Neural progenitor cell (in vitro differentiated cells): ENCODE measurements around the gene INPP4B.

Experiments used
- CTCF ChIP-seq: fragments of 200-600 bp; sonication (generic); IDR thresholded peaks from 2 replicates; pipeline ENCODE4 v1.5.1; 2017; ENCODE audit warnings: antibody characterized with exemption, mild to moderate bottlenecking
- EZH2 ChIP-seq: fragments of 200-600 bp; sonication (generic); IDR thresholded peaks from 2 replicates; pipeline ENCODE4 v1.6.1; 2017; ENCODE audit warnings: antibody characterized with exemption, mild to moderate bottlenecking, moderate library complexity
- EZH2phosphoT487 ChIP-seq: fragments of 200-600 bp; sonication (generic); IDR thresholded peaks from 2 replicates; pipeline ENCODE4 v1.6.1; 2017; ENCODE audit warnings: antibody characterized with exemption

GRCh38 chr4:142238589-142238988 is 607.5 kb downstream of the INPP4B start:
- TF ChIP-seq CTCF (no peak), EZH2phosphoT487 (no peak), EZH2 (no peak)
